B cell (primary cell): Measurements from ENCODE around the gene HPCA.

Experiments
- EZH2 ChIP-seq: IDR thresholded peaks from 2 replicates; pipeline ENCODE4 v1.6.1; 2012; ENCODE audit warnings: borderline replicate concordance, low read depth, mild to moderate bottlenecking, moderate library complexity, low read length; ENCODE audit not compliant: insufficient read depth, poor library complexity, severe bottlenecking
- TF ChIP-seq, protein P1 (sequence below): fragments of 200-600 bp; IDR thresholded peaks from one replicate; pipeline ENCODE4 v1.8.0; 2022; ENCODE audit warnings: antibody characterized with exemption, mild to moderate bottlenecking

DNA sequence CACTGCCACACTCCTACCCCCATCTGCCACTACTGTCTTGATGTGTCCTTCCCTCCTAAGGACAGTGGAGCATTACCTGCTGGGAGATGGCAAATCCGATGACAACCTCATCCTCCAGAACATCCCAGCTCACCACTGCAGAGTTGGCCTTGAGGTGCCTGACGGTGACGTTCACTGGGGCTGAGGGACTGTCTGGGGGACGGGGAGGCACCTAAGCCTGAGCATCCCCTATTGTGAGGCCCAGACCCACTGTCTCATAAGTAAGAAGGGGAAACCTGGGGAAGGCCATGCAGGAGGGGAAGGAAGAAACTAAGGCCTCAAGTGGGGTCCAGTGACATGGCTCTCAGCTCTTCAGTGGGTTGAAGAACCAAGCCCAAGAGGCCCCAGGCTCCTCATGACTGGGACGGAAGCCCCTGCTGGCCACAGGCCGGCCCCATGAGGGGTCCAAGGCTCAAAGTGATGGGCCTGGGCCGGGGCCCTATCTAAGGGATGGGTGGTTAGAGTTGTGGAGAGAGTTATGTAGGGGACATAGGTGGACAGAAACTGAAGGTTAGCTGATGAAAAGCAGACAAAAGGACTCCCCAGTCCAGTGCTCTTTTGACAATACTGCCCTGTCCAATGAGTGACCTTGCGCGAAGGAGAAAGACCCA lies 17.4 kb upstream of the HPCA start:
- TF ChIP-seq, protein P1, sequence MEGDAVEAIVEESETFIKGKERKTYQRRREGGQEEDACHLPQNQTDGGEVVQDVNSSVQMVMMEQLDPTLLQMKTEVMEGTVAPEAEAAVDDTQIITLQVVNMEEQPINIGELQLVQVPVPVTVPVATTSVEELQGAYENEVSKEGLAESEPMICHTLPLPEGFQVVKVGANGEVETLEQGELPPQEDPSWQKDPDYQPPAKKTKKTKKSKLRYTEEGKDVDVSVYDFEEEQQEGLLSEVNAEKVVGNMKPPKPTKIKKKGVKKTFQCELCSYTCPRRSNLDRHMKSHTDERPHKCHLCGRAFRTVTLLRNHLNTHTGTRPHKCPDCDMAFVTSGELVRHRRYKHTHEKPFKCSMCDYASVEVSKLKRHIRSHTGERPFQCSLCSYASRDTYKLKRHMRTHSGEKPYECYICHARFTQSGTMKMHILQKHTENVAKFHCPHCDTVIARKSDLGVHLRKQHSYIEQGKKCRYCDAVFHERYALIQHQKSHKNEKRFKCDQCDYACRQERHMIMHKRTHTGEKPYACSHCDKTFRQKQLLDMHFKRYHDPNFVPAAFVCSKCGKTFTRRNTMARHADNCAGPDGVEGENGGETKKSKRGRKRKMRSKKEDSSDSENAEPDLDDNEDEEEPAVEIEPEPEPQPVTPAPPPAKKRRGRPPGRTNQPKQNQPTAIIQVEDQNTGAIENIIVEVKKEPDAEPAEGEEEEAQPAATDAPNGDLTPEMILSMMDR = no peak
- no peak for TF ChIP-seq EZH2
